GM18909 (cell line): ENCODE results near the gene COA1.
"Not testable (repeated sequence)": the region's sequence is repeated elsewhere in the genome, so short reads cannot be mapped to it uniquely, and the experiment has no call there.

Experiments used
- ATAC-seq: cut with Tn5 transposase; IDR thresholded peaks from one replicate; pipeline ENCODE4 v1.9.1; 2021; ENCODE audit warnings: mild to moderate bottlenecking; ENCODE audit not compliant: unreplicated experiment, poor library complexity

The COA1 gene

DNA sequence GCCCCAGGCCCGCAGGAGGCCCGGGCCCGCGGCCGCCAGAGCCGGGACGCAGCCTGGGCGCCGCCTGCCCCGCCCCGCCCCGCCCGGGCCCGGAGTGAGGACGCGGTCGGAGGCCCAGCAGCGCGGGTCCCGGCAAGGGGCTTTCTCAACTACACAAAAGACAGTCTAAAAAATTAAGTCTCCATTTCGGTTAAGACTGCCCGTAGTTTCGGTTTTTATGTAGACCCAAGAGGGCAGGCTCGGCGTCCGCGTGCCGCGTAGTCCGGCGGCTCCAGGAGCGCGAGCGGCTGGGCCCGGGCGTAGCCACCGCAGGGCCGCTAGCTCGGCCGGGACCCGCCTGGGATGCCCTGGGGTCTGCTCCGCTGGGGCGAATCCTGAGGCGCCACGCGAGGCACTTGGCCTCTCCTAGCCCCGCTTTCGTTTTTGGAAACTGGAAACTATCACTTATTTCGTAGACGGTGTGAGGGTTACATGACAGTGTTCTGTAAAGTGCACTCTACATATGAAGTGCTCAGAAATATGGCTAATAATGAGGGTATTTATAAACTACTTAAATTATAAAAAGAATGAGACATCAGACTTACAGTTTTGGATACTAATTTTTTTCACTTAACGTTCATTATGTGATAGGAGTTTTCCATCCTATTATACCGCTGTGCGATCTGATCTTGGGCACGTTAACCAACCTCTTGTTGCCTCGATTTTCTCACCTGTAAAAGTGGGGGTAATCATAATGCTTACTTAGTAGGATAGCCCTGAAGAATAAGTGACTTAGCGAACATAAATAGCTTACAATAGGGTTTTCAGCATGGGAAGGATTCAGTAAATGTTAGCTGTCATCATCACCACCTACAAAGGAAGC is 29.7 kb upstream of the COA1 start:
- ATAC-seq: peak; percentile 61

DNA sequence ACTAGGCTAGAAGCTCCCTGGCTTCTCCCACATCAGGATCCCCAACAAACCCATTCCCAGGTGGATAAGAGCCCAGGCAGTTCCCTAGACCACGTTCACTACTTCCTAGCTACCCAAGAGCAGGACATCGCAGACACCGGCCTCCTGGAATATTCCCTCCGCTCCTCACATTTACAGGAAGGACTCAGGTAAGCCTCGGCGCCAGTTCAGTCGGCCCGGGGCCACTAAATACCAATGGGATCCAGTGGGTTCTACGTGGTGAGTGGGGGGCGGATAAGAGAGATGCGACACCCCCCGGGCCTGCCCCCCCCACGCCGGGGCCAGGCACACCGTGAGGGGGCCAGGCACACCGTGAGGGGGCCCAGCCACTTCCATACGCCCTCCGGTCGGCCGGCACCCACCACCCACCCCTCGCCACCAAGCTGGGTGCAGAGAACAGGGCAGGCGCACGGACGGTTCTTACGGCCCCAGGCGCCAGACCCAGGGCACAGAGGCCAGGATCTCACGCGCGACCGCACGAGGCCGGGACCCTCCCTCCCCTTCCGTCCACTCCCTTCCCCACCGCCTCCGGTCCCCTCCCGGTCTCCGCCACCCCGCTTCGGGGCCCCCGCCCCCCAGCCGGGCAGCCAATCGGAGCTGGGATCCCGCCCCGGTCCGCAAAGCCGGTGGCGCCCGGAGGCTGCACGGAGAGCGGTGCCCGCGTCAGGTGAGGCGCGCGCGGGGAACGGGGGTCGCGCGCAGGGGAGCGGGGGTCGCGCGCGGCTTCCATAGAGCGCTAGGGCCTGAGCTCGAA is 28.9 kb upstream of the COA1 start, which contains the start of gene BLVRA:
TSS of gene BLVRA (plus strand) at position 652 of the 793 bp plus-strand sequence. CDS start 12,479 bp downstream, outside the sequence.
- peak; percentile 79 for ATAC-seq

DNA sequence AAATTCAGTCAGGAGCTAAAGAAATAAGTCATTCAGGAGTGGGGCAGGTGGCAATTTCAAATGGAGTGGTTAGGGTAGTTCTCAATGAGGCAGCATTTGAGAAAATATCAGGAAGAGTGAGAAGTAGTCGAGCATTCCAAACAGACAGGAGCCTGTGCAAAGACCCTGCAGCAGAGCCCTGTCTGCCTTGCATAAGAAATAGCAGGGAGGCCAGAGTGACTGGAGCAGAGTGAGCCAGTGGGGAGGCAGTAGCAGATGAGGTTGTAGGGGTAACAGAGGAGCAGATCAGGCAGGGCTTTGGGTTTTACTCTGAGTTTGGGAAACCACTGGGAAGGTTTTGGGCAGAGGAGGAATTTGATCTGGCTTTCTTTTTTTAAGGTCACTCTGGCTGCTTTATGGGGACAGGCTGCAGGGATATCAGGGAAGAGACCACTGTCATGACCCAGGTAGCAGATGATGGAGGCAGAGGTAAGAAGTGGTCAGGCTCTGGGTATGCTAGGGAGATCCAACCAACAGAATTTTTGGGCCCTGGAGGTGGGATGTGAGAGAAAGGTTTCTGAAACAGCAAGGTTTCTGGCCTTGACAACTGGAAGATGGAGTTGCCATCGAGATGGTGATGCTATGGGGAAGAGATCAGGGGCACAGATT is 27.9 kb upstream of the COA1 start:
- ATAC-seq: no peak

DNA sequence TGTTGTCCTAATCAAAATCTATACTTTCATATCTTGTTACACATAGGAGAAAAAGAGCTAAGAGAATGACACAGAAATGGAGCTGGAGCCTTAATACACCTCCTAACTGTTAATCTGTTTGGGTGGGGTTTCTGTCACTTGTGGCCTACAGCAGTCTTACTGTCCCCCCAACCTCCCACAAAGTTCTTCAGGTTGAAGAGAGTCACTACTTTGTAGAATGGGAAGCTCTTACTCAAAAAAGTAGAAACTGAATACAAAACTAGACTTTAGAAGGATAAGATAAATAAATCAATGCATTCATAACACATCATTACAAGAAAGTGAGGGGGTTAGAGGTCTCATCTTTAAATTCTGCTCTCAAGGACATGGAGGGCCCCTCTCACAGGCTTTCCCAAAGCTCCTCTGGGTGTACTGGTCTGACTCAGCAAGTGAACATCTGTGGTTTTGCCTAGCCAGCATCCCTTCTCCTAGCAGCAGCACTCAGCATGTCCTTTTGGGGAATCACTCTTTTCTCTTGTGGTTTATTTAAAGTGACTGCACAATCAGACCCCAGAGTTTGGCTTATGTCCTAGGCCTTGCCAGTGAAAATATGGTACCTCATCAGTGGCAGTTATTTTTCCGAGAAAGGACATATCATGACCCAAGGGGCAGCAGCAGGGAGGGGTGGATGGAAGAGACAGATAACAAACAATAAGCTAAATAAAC is 27.2 kb upstream of the COA1 start:
- ATAC-seq: no peak

DNA sequence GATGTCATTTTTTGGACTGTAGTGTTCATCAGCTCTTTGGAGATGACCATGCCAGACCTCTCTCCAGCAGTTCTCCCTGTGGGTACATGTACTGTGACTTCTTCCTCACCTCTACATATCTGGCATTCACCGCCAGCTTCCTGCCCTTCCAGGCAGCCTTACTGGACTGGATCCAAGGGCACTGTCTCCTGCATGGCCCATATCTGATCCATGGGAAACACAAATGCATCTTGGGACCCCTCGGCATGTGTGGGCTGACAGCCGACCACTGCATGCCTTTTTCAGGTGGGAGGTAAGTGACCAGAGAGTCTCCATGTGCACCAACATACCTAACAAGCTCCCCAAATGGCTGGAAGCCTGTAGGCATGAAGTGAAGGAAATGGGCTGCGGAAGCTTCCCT is 25.3 kb upstream of the COA1 start:
- no peak for ATAC-seq

DNA sequence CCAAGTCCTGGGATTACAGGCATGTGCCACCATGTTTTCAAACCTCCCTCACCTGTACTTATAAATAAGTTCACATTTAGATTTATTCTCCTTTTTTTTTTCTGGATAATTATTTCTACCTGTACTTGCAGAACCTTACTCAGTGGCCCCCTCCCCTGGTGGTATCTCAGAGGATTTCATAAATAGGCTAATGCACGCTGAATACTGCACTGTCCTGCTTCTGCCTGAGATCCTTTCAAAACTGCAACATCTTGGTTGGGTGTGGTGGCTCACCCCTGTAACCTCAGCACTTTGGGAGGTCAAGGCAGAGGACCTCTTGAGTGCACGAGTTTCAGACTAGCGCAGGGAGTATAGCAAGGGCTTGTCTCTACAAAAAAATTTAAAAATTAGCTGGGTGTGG is 24.5 kb upstream of the COA1 start:
- no peak for ATAC-seq

DNA sequence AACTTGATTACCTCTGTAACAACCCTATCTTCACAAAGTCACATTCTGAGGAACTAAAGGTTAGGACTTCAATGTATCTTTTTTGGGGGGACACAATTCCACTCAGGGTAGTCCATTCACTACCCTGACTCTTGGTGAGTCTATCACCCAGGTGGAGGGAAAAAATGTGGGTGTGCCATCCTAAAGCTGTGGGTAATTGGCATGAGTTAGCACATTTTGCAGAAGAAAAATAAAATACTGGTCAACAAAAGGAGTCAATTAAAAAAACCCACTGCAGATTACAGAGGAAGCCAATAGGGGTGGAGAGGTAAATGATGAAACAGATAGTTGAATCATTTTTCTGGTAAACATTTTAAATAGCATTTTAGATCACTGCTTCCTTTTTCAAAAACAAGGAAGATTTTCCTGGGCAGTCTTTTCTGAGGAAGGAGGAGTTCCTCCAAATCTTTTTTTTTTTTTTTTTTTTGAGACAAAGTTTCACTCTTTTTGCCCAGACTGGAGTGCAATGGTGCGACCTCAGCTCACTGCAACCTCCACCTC is 24.0 kb upstream of the COA1 start:
- no peak for ATAC-seq

DNA sequence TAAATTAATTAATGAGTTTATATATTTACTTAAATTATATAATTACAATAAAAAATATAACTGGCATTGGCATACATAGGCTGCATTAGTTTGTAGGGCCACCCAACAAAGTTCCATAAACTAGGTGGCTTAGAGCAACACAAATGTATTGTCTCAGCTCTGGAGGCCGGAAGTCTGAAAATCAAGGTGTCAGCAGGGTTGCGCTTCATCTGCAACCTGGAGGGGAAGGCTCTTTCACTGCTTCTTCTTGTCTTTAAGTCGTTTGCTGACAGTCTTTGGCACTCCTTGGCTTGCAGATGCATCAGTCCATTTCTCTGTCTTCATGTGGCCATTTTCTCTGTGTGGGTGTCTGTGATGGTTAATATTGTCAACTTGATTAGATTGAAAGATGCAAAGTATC is 23.1 kb upstream of the COA1 start:
- ATAC-seq: no peak

DNA sequence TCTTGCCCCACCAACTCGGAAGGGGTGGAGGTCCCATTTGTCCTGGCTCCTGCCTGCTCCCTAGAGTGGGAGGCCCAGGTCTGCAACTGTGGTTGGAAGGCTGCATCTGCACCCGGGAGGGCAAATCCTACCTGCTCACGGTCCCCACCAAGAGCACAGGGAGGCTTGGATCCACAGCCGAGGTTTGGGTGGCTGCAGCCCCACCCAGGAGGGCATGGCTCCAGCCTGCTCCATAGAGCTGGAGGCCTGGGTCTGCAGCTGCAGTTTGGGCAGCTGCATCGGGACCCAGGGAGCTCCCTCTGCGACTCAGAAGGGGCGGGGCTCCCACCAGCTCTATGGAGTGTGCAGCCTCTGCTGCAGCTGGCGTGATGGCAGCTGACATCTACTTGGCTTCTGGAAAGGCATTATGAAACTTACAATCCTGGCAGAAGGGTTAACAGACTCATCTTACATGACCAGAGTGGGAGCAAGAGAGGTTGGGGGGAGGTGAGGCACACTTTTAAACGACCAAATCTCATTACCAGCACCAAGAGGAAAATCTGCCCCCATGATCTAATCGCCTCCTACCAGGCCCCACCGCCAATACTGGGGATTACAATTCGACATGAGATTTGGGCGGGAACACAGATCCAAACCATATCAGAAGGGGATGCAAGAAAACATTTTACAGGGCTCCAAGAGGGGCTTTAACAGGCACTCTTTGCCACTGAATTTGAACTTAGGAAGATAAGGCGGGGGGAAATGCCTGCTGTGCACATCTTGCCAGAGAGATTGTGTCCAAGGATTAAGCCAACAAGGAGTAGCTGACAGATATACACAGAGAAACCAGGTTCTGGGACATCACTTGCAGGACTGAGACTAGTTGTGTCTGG is 20.9 kb upstream of the COA1 start:
- ATAC-seq: peak; percentile 20

DNA sequence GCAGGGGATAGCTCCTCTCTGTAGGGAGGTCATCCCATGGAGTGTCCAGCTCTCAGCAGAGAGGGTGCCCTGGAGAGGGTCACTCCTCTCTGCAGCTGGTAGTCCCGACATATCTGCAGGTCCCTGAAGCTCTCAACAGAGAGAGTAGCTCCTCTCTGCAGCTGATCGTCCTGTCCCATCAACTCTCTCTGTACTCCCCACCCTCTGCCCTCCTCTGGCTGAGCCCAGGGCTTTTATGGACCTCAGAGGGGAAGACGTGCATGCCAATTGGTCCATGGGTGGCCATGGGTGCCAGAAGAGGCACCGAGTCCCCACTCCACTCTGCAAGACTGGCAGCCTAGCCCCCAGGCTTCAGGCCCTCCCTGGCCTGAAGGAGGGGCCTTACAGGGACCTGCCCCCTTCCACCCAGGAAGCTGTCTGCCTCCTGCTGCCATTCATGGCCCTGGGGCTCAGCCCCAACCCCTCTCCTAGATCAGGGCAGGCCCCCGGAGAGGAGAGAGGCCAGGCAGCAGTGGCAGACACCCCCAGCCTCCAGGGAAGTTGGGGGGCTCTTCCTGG is 20.1 kb upstream of the COA1 start:
- ATAC-seq: no peak

DNA sequence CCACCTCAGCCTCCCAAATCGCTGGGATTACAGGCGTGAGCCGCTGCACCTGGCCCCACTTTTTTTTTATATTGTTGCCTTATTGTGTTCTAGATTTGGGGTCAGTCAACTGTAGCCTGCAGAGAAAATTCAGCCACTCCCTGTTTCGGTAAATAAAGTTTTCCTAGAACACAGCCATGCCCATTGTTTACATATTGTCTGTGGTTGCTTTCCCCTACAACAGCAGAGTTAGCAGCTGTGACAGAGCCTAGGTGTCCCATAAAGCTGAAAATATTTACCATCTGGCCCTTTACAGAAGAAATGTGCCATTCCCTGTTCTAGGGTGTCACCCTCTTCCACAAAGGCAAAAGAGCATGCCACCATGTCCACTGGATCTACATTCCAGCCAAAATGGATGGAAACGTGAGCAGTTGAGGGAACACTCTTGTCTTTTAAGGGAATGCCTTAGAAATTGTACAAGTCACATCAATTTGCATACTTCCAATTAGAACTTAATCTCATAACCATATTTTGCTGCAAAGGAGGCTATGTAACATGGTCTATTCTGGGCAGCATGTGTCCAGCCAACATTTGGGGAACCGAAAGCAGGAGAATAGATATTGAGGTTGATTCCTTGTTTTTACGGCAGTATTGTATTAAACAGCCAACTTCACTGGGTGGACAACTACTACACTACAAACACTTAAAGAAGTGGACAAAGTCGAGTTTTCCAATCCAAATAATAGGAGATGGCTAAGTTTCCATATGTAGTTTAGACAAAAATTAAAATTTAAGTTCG is 18.2 kb upstream of the COA1 start:
- no peak for ATAC-seq

DNA sequence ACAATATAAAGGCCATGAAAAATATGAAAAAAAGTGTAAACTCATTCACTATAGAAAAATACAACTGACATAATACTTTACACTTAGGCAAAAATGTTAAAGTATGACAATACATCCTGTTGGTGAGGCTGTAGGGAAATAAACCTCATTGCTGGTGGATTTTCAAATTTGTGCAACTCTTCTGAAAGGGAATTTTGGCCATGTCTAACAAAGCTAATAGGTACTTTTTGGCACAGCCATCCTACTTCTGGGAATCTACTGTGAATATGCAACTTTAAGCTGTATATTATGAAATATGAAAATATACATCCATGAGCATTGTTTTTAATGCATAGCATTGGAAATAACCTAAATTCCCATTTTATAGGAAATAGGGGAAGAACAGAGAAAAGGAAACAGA is 13.4 kb upstream of the COA1 start:
- ATAC-seq: no peak

DNA sequence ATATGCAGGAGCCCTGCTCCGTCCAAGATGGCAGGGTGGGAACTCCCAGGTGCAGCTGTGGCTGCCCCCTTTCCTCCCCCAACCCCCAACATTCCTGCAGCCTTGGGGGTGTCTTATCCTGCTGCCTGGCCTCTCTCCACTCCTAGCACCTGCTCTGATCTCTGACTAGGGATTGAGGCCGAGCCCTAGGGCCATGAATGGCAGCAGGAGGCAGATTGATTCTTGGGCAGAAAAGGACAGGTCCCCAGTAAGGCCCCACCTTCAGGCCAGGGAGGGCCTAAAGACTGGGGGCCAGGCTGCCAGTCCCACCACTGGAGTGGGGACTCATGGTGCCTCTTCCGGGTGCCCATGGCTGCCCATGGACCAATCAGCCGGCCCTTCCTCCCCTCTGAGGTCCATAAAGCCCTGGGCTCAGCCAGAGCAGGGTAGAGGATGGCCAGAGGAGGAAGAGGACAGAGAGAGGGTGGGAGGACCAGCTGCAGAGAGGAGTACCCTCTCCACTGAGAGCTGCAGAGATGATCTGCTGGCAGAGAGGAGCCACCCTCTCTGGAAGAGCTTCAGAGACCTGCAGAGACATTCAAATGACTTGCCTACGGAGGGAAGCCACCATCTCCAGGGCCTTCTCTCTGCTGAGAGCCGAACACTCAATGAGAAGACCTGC is 8.3 kb upstream of the COA1 start:
- ATAC-seq: no peak

DNA sequence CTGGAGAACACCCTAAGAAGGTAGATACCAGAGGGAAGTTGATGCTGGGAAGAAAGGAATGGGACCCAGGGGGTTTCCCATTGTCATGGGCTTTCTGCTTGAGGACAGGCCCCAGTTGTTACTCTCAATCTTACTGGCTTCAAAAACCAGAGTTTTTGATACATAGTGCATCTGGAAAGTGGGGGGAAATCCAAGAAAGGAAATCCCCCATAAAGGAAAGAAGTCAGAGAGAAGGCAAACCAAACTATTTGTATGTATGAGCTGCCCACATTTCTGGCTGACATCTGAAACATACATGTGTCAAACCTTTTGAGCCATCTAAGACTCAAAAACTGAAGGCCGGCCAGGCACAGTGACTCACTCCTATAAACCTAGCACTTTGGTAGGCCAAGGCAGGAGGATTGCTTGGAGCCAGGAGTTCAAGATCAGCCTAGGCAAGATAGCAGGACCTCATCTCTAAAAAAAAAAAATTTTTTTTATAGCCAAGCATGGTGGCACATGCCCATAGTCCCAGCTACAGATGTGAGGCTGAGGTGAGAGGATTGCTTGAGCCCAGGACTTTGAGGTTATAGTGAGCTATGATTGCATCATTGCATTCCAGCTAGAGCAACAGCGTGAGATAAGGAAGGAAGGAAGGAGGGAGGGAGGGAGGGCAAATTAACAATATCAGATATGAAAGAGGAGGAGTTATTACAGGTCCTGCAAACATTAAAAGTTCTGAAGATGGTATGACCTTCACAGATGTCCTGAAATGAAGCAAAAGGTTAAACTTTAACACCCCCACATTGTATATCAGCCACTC is 6.7 kb upstream of the COA1 start:
- peak; percentile 79 for ATAC-seq

DNA sequence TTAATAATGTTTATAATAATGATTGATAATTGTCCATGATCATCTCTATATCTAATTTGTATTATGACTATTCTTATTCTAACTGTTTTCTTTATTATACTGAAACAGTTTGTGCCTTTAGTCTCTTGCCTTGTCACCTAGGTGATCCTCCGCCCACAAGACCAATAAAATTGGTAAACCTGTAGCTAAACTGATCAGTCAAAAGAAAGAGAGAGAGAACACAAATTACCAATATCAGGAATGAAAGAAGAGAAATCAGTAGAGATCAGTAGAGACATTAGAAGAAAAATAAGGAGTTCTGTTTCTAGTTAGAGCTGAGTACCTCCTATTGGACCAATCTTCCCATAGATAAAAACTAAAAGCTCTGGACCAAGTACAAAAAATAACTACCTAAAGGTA is 6.1 kb upstream of the COA1 start:
- peak; percentile 25 for ATAC-seq

DNA sequence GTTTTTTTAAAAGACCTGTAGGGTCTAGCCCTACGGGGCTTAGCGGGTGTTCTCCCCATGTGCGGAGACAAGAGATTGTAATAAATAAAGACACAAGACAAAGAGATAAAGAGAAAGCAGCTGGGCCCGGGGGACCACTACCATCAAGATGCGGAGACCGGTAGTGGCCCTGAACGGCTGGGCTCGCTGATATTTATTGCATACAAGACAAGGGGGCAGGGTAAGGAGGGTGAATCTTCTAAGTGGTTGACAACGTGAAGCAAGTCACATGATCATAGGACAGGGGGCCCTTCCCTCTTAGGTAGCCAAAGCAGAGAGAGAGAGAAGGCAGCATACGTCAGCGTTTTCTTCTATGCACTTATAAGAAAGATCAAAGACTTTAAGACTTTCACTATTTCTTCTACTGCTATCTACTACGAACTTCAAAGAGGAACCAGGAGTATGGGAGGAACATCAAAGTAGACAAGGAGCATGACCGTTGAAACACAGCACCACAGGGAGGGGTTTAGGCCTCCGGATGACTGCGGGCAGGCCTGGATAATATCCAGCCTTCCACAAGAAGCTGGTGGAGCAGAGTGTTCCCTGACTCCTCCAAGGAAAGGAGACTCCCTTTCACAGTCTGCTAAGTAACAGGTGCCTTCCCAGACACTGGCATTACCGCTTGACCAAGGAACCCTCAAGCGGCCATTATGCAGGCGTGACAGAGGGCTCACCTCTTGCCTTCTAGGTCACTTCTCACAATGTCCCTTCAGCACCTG is 5.4 kb upstream of the COA1 start:
- not testable (repeated sequence) for ATAC-seq
